HepG2 (cell line): ENCODE data around the gene DUS1L. TPM values are rescaled to one million over a fixed set of nuclear protein-coding genes. Genes with fewer than 3 reads are reported as not detected.

Experiments
- ASH2L ChIP-seq: fragments of 300-600, 200-600 bp; sonication (generic); IDR thresholded peaks from 2 replicates; pipeline ENCODE4 v1.7.0; 2017; ENCODE audit warnings: low read depth, mild to moderate bottlenecking, moderate library complexity, mixed read lengths, low read length; ENCODE audit not compliant: insufficient read length
- ATF6 ChIP-seq: sonication (generic); formaldehyde crosslinking; conservative IDR thresholded peaks from 2 replicates; pipeline ENCODE4 v1.4.0; 2020; ENCODE audit warnings: missing genetic modification reagents
- CBX1 ChIP-seq: IDR thresholded peaks from one replicate; pipeline ENCODE4 v1.6.1; 2016; ENCODE audit warnings: antibody characterized with exemption, low read depth
- EP300 ChIP-seq, 3 experiments: sonication (generic) in 1 of 3; formaldehyde crosslinking in 1 of 3; IDR thresholded peaks; 2 replicates each; pipeline versions ENCODE4 v1.5.1 to v1.6.1; 2011 to 2020; ENCODE audit warnings: low read depth in 2 of 3, low read length in 2 of 3, borderline replicate concordance in 1 of 3, improper control_type of control experiment in 1 of 3, mild to moderate bottlenecking in 1 of 3, missing genetic modification reagents in 1 of 3, moderate library complexity in 1 of 3
- HINFP ChIP-seq: sonication (generic); formaldehyde crosslinking; IDR thresholded peaks from 2 replicates; pipeline ENCODE4 v1.4.0; 2020; ENCODE audit warnings: low read depth, mild to moderate bottlenecking, missing genetic modification reagents
- HMG20A ChIP-seq: IDR thresholded peaks from 2 replicates; pipeline ENCODE4 v1.6.1; 2016; ENCODE audit warnings: borderline replicate concordance
- HNRNPH1 ChIP-seq: fragments of 200-400 bp; formaldehyde crosslinking; optimal IDR thresholded peaks from 2 replicates; pipeline ENCODE3; 2017; ENCODE audit warnings: mild to moderate bottlenecking, low read depth, low read length
- NCOA5 ChIP-seq: sonication (generic); formaldehyde crosslinking; IDR thresholded peaks from 2 replicates; pipeline ENCODE4 v1.4.0; 2020; ENCODE audit warnings: missing genetic modification reagents
- RFX1 ChIP-seq: fragments of 450-650 bp; IDR thresholded peaks from 2 replicates; pipeline ENCODE4 v1.6.1; 2017
- ZBTB7B ChIP-seq: sonication (generic); formaldehyde crosslinking; IDR thresholded peaks from 2 replicates; pipeline ENCODE4 v1.4.0; 2020; ENCODE audit warnings: missing genetic modification reagents
- ZFP36L1 ChIP-seq: sonication (generic); formaldehyde crosslinking; IDR thresholded peaks from 2 replicates; pipeline ENCODE4 v1.8.0; 2022; ENCODE audit warnings: mild to moderate bottlenecking, missing genetic modification reagents, moderate library complexity
- ZIK1 ChIP-seq: sonication (generic); formaldehyde crosslinking; IDR thresholded peaks from 2 replicates; pipeline ENCODE4 v1.5.0; 2020; ENCODE audit warnings: mild to moderate bottlenecking, low read depth, missing genetic modification reagents, borderline replicate concordance
- ZNF274 ChIP-seq: sonication (generic); formaldehyde crosslinking; IDR thresholded peaks from 2 replicates; pipeline ENCODE4 v1.5.1; 2020; ENCODE audit warnings: mild to moderate bottlenecking, missing genetic modification reagents
- ZNF589 ChIP-seq: sonication (generic); formaldehyde crosslinking; conservative IDR thresholded peaks from 2 replicates; pipeline ENCODE4 v1.8.0; 2022; ENCODE audit warnings: mild to moderate bottlenecking, moderate library complexity, missing genetic modification reagents
- ZSCAN12 ChIP-seq: sonication (generic); formaldehyde crosslinking; IDR thresholded peaks from 2 replicates; pipeline ENCODE4 v1.9.0; 2021; ENCODE audit warnings: mild to moderate bottlenecking, missing genetic modification reagents
- ZSCAN30 ChIP-seq: sonication (generic); formaldehyde crosslinking; IDR thresholded peaks from 2 replicates; pipeline ENCODE4 v1.5.0; 2020; ENCODE audit warnings: mild to moderate bottlenecking, missing genetic modification reagents
- ZSCAN9 ChIP-seq: IDR thresholded peaks from 2 replicates; pipeline ENCODE4 v1.6.1; 2016; ENCODE audit warnings: borderline replicate concordance
- polyA plus RNA-seq, 8 experiments: library from polyadenylated mRNA; depleted of rRNA in 3 of 8; stranded (reverse) in 7 of 8; unstranded in 1 of 8; fragments of >200 nt; fragmentation: Illumina TruSeq in 4 of 8; extraction: Trizol in 4 of 8; gene quantifications; 2 replicates each; pipeline versions ENCODE4 v1.2.1 to v1.2.3, GENCODE V29; 2011 to 2016; ENCODE audit warnings: low read depth in 4 of 8, missing spikeins in 1 of 8, mixed read lengths in 1 of 8; ENCODE audit not compliant: insufficient read depth in 1 of 8
- total RNA-seq, 5 experiments: library from RNA; depleted of rRNA; stranded (reverse); fragments of >200 nt; fragmentation: Illumina TruSeq; extraction: Trizol; gene quantifications; 2 replicates each; pipeline ENCODE4 v1.2.3, GENCODE V29; 2016; ENCODE audit warnings: low read depth in 1 of 5
- TF ChIP-seq, protein P1 (sequence below): sonication (generic); formaldehyde crosslinking; IDR thresholded peaks from 2 replicates; pipeline ENCODE4 v1.5.0; 2020; ENCODE audit warnings: missing genetic modification reagents, mild to moderate bottlenecking, borderline replicate concordance
- TF ChIP-seq, protein P2 (sequence below): IDR thresholded peaks from 2 replicates; pipeline ENCODE4 v1.6.1; 2016; ENCODE audit warnings: missing compliant biosample characterization, missing genetic modification reagents, borderline replicate concordance
- TF ChIP-seq, protein P3 (sequence below): IDR thresholded peaks from 2 replicates; pipeline ENCODE4 v1.6.1; 2016; ENCODE audit warnings: low read depth, control low read depth

DUS1L gene
- total and polyA plus RNA-seq, 2 of the 13 experiments (the other 11 are each of a cell fraction or from before 2014, with no cell fraction given): 81.0 to 109 TPM

DNA sequence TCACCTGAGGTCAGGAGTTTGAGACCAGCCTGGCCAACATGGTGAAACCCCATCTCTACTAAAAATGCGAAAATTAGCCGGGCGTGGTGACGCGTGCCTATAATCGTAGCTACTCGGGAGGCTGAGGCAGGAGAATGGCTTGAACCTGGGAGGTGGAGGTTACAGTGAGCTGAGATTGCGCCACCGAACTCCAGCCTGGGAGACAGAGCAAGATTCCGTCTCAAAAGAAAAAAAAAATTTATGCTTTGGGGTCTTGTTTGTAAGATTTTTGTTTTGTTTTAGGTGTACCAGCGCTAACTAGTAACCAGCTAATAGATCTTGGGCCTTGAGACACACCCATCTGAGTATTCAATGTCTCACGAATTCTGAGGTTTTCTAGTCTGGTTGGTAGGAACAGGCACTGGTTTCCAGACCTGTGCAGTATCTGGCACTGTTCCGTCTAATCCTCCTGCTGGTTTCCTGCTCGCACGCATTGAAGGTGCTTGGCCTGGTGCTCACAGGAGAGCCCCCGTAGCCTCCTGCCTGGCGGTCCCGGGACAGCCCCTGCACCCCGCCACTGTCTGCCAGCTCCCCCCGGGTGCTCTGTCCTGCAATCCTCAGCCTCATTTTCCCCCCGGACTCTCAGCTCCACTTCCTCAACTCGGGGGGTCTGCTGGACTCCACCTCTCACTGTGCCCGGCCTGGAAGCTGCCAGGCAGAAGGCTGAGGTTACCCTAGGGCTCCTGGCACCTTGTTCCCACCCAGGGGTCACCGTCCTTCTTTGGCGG, 10.6 kb upstream of the DUS1L start (continued):
- TF ChIP-seq EP300 (IDR thresholded peaks at IDR 0.05; ENCODE audit: low read depth in 2 of 2, low read length in 2 of 2) (no peak), EP300 (CRISPR knock-in tag; IDR thresholded peaks at IDR 0.05; ENCODE audit: borderline replicate concordance) (no peak), ZIK1 (no peak), ZFP36L1 (CRISPR knock-in tag) (0 out of 2 replicates have a peak, but pooled peaks have one; percentile 34), ZNF589 (CRISPR knock-in tag) (peak; percentile 61; the same call in 1 of the 2 replicates), CBX1 (no peak), ATF6 (CRISPR knock-in tag) (no peak), ZSCAN12 (CRISPR knock-in tag) (no peak), ZSCAN9 (CRISPR knock-in tag) (no peak), ZNF274 (CRISPR knock-in tag) (no peak), RFX1 (no peak), ASH2L (no peak), HNRNPH1 (no peak), ZSCAN30 (CRISPR knock-in tag) (no peak), HINFP (CRISPR knock-in tag) (no peak; the same call in 1 of the 2 replicates), HMG20A (CRISPR knock-in tag) (no peak), ZBTB7B (CRISPR knock-in tag) (no peak), NCOA5 (CRISPR knock-in tag) (peak; percentile 36; the same call in 1 of the 2 replicates)
- TF ChIP-seq, protein P1, sequence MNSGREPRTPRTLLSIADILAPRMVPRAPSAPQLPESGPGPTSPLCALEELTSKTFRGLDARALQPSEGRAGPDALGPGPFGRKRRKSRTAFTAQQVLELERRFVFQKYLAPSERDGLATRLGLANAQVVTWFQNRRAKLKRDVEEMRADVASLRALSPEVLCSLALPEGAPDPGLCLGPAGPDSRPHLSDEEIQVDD (CRISPR knock-in tag): no peak
- TF ChIP-seq, protein P2, sequence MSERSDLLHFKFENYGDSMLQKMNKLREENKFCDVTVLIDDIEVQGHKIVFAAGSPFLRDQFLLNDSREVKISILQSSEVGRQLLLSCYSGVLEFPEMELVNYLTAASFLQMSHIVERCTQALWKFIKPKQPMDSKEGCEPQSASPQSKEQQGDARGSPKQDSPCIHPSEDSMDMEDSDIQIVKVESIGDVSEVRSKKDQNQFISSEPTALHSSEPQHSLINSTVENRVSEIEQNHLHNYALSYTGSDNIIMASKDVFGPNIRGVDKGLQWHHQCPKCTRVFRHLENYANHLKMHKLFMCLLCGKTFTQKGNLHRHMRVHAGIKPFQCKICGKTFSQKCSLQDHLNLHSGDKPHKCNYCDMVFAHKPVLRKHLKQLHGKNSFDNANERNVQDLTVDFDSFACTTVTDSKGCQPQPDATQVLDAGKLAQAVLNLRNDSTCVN: no peak
- TF ChIP-seq, protein P3, sequence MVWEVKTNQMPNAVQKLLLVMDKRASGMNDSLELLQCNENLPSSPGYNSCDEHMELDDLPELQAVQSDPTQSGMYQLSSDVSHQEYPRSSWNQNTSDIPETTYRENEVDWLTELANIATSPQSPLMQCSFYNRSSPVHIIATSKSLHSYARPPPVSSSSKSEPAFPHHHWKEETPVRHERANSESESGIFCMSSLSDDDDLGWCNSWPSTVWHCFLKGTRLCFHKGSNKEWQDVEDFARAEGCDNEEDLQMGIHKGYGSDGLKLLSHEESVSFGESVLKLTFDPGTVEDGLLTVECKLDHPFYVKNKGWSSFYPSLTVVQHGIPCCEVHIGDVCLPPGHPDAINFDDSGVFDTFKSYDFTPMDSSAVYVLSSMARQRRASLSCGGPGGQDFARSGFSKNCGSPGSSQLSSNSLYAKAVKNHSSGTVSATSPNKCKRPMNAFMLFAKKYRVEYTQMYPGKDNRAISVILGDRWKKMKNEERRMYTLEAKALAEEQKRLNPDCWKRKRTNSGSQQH (CRISPR knock-in tag): no peak
